GM21367 (cell line): ENCODE data around the gene NEGR1.

ENCODE experiments used
- ATAC-seq: cut with Tn5 transposase; IDR thresholded peaks from one replicate; pipeline ENCODE4 v1.9.1; 2021; ENCODE audit not compliant: unreplicated experiment

The NEGR1 gene

DNA sequence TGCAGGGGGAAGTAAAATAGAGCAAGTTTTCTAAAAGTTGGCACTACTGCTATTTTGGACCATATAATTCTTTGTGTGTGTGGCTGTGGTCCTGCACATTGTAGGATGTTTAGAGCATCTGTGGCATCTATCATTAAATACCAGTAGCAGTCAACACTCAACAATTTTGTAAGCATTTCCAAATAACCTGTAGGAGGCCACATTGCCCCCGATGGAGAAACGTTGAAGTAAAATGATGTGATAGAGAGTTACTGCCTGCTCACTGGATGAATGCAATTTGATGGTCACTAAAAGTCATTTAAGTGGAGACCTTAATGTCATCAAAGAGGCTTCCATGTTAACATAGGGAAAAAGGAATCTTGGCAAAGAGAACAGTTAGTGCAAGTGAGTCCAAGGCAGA is 560.8 kb downstream of the NEGR1 start:
- ATAC-seq: no peak

- no peak for ATAC-seq
Measured at GRCh38 chr1:71719330-71719729, 563.0 kb downstream of the NEGR1 start.

DNA sequence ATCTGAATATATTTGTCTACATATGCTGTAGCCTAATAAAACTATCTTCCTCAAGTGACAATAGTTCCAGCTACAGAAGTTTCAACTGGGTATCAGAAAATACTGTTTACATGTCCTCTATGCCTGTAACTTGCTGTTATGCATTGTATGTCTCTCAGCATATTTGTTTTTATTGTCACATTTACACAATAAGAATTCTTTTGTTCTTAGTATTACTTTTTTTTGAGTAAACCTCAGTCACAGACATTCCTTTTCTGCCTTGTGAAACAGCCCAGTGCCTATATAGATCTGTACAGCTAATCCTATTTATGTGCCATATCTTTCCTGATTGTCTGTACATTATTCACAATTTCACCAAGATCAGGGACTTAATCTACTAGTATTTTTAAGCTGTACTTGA is 565.2 kb downstream of the NEGR1 start:
- ATAC-seq: no peak

DNA sequence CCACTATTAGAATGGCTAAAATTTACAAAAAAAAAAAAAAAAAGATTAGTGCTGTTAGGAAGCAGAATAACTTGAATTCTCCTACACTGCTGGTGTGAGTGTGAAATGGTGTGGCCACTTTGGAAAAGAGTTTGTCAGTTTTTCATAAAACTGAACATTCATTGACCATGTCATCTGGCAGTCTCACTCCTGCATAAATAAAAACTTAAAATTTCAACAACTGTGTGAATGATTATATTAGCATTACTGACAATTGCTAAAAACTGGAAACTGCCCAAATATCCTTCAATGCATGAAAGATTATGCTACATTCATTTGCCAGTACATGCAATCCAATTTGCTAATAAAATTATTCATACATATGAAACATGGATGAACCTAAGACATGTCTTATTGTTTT is 570.9 kb downstream of the NEGR1 start:
- ATAC-seq: no peak

DNA sequence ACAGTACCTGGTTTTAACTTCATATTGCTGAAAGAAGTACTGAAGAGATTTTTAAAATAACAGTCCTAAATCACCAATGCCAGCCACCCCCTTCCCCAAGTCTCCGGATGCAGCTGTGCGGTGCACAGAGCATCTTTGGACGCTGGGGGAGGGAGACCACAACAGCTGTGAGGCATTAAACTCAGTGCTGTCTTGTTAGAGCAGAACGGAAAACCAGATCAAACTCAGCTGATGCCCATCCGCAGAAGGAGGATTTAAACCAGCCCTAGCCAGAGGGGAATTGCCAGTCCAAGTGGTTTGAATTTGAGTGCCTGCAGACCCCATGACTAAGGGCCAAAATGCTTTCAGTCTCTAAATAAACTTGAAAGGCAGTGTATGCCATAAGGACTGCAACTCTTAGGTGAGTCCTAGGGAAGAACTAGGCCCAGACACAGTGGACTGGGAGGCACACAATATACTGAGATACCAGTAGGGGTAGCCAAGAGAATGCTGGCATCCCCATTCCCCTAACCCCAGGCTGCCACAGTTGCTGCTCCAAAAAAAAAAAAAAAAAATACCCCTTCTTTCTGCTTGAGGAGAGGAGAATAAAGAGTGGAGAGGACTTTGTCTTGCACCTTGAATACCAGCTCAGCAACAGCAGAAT is 576.2 kb downstream of the NEGR1 start:
- no peak for ATAC-seq

DNA sequence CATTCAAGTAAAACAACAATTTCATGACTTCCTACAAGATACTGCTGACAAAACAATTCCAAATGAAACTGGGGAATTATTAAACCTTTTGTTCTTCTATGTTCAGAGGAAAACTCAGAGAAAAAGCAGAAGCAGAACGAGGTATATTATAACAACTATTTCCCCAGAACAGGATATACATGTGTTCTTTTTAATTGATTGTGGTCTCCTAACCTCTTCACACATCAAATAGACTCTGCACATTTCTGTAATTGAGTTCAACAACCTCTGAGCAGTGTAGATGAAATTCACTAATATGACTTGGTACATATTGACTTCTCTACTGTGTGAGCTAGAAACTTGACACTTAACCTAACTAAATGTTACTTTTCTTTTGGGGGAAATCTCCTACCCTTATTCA is 584.2 kb downstream of the NEGR1 start:
- ATAC-seq: no peak

DNA sequence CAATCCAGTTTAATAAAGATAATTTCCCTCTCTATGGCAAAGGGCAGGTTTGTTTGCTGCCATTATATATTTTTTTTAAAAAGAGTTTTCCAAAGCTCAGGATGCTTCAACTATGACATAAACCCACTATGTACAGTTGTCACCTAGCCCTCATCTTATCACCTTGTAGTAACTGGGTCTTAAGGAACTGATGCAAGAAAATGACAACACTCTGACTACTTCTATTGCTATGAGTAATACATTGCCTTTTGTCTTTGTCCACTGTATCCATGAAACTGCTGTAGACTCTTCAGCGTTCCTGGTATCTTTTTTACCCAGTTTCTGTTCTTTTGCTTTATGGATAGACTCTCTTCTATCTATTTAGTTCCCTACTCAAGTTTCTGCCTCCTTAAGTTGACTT is 586.5 kb downstream of the NEGR1 start:
- no peak for ATAC-seq

DNA sequence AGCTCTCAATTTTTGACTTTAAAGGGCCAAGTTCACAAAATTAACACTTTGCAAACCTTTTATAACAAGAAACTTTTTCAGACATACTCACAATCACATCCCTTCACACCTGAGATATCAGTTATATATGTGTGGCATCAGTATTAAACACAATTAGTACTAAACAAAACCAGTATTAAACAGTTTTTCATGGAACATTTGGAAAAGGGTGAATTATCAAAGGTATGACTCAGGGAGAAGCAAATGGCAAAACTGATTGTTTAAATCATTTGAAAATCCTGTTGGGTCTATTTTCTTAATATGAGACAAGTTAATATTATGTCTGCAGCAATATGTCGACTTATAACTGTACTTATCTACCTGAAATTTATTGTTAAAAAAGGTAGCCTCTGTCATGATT is 587.3 kb downstream of the NEGR1 start:
- no peak for ATAC-seq

- no peak for ATAC-seq
Measured at GRCh38 chr1:71693581-71693980, 588.8 kb downstream of the NEGR1 start.

DNA sequence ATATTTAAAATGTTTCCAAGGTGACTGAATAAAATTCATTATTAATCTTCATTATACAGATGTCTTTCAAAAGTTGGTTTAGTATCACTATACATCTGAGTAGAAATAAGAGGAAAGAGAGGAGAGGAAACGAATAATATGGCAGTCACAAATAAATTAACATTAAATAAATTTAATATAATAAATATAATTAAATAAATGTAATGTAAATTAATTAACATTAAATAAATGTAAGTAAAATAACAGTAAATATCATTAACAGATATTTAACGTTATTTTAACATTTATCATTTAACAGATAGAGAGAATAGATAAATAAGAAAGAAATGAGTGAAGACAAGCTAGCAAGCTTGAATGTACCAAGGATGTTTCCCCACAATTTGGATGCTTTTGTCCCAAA is 592.7 kb downstream of the NEGR1 start:
- ATAC-seq: no peak

GRCh38 chr1:71687376-71687775 is 595.0 kb downstream of the NEGR1 start:
- no peak for ATAC-seq

- ATAC-seq: no peak
Measured at GRCh38 chr1:71676979-71677925, 605.1 kb downstream of the NEGR1 start.

DNA sequence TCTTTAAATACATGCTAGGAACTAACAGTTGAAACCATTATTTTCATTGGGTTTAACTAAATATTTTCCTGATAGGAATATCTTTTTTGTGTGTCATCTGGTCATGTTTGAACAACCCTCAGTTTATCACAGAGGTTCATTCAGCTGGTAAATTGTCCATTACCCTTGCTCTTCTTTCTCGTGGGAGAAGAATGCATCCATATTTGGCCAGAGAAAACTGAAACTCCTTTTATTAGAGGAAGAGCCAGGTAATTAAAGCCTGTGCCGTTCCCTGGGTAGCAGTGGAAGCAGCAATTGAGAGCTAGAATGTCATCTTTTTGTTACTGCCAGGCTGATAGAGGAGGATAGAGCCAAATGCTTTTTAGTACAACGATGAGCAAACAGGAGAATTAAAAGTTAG is 614.3 kb downstream of the NEGR1 start:
- no peak for ATAC-seq

DNA sequence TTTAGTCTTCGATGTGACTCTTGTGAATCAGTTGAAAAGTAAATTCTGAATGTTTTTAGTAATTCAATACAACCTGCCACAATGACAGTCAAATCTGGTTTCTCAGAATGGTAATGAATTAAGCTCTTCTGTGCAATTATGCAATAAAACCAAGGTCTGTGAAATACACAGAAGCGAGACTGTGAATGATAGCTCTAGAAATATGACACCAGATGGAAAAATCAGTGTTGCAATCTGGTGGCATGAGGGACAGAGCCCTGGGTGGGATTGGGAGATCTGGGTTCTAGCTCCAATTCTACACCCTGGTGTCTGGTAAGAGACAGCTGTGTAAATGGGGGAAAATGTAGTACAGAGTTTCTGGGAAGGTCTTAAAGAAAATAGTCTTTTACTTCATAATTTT is 615.1 kb downstream of the NEGR1 start:
- no peak for ATAC-seq

- no peak for ATAC-seq
Measured at GRCh38 chr1:71666609-71667008, 615.7 kb downstream of the NEGR1 start.

GRCh38 chr1:71660411-71660810 is 621.9 kb downstream of the NEGR1 start:
- no peak for ATAC-seq

DNA sequence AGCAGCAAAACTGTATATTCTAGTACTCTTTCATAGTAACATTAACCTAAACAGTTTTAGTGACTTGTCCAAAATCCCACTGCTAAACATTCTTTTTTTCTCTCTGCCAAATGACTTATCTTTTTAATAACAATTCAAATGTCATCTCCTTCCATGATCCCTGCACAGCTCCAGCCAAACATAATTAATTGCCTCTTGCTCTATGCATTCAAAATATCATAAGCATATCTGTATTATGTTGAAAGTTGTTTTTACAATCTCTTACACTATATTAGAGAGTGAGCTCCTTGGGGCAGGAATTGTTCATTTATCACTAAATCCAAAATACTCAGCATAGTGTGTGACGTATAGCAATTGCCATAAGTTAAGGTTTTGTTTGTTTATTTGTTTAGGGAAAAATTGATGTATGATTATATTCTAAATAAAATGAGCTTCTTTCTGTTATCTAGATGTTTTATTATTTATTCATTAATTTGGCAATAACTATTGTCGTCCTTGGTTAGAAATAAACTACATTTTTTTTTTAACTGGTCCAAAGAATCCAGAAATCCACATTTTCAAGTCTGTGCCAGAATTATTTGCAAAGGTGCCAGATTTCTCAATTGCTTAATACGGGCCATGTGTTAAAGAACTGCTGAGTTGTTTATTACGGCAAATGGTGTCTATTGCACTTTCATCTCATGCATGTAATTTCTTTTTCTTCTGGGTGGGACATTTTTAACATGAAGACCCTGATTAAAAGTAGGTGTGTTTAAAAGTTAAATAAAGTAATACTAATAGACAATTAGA is 624.3 kb downstream of the NEGR1 start:
- ATAC-seq: no peak

- ATAC-seq: no peak
Measured at GRCh38 chr1:71656902-71657301, 625.4 kb downstream of the NEGR1 start.

DNA sequence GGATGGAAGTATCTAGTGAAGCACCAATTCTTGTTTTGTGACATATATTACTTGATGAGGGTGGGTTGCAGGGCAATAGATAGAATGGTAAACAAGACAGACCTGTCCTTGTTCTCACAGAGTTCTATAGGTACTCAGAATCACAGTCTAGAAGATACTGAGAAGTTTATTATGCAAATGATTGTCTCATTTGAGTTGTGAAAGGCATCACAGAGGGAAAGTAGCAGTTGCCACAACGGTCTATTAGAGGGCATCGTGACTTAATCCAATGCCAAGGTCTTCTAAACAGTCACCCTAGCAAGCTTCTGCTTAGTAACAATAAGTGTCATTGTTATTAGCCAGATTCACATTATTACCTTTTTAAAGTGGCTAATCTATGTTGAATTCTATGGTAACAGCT is 626.7 kb downstream of the NEGR1 start:
- no peak for ATAC-seq

DNA sequence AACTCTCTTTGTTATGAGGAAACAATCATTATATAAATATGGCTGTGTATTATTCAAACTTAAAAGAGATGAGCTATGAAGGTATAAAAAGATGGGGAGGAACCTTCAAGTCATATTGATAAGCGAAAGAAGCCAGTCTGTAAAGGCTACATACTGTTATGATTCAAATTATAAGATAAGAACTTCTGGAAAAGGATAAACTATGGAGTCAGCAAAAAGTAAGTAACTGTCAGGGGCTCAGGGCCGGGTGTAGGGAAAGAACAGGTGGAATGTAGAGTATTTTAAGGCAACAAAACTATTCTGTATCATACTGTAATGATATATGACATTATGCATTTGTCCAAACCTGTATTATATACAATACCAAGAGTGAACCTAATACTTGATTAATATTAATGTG is 628.4 kb downstream of the NEGR1 start:
- no peak for ATAC-seq

GRCh38 chr1:71651214-71651613 is 631.1 kb downstream of the NEGR1 start:
- no peak for ATAC-seq

GRCh38 chr1:71650119-71650518 is 632.2 kb downstream of the NEGR1 start:
- ATAC-seq: no peak
